ENCODE results near the gene ACO2. TPM values are rescaled to one million over a fixed set of nuclear protein-coding genes. Genes with fewer than 3 reads are reported as not detected.

Gene ACO2
- polyA plus RNA-seq, 4 donors: 126 to 294 (median 217) TPM

- Histone ChIP-seq H3K27ac (ENCODE audit: low read depth in 1 of 3, low read length in 2 of 3) (peak overlapping the region in 1 of 3 donors; percentile 2), H3K4me3 (ENCODE audit: low read depth in 1 of 3, low read length in 3 of 3) (no peak overlapping the region), H3K36me3 (ENCODE audit: control insufficient read depth in 3 of 3, insufficient read depth in 2 of 3, low read depth in 1 of 3, low read length in 3 of 3) (peaks cover 13 to 96% (median 29%) of the 10 kb centered on the region in 3 donors), H3K4me1 (ENCODE audit: control insufficient read depth in 3 of 3, insufficient read depth in 2 of 3, low read depth in 1 of 3, low read length in 2 of 3) (peaks cover 0 to 3% (median 0%) of the 10 kb centered on the region in 3 donors), H3K9me3 (ENCODE audit: control insufficient read depth in 2 of 2, insufficient read depth in 1 of 2, low read depth in 1 of 2, low read length in 1 of 2) (no peaks in the 10 kb centered on the region), H3K27me3 (ENCODE audit: control insufficient read depth in 3 of 3, insufficient read depth in 3 of 3, low read length in 3 of 3) (no peaks in the 10 kb centered on the region)
- DNase-seq (peak; percentile 64 to 78), FAIRE-seq (no peak)
- WGBS, 3 donors: 61 to 67% (median 66%) methylated on average over 22 of the region's 22 CpGs
Observed at GRCh38 chr22:41517172-41518047, 48.5 kb downstream of the ACO2 start.

GRCh38 chr22:41518048-41518347, 49.1 kb downstream of the ACO2 start:
- no peaks in the 10 kb centered on the region for H3K27me3 ChIP-seq (ENCODE audit: control insufficient read depth in 3 of 3, insufficient read depth in 3 of 3, low read length in 3 of 3)
- DNase-seq: no peak
- H3K4me1 ChIP-seq (ENCODE audit: control insufficient read depth in 3 of 3, insufficient read depth in 2 of 3, low read depth in 1 of 3, low read length in 2 of 3): peaks cover 0 to 3% (median 0%) of the 10 kb centered on the region in 3 donors
- no peak overlapping the region for H3K4me3 ChIP-seq (ENCODE audit: low read depth in 1 of 3, low read length in 3 of 3)
- 73 to 79% (median 78%) methylated on average over 7 of the region's 7 CpGs for WGBS, 3 donors
- FAIRE-seq: no peak
- H3K27ac ChIP-seq (ENCODE audit: low read depth in 1 of 3, low read length in 2 of 3): no peak overlapping the region
- H3K36me3 ChIP-seq (ENCODE audit: control insufficient read depth in 3 of 3, insufficient read depth in 2 of 3, low read depth in 1 of 3, low read length in 3 of 3): peaks cover 15 to 96% (median 27%) of the 10 kb centered on the region in 3 donors
- no peaks in the 10 kb centered on the region for H3K9me3 ChIP-seq (ENCODE audit: control insufficient read depth in 2 of 2, insufficient read depth in 1 of 2, low read depth in 1 of 2, low read length in 1 of 2)

GRCh38 chr22:41521126-41521525, 52.2 kb downstream of the ACO2 start:
- DNase-seq (no peak), FAIRE-seq (no peak)
- peaks cover 0 to 11% (median 0%) of the 10 kb centered on the region in 3 donors for H3K4me1 ChIP-seq (ENCODE audit: control insufficient read depth in 3 of 3, insufficient read depth in 2 of 3, low read depth in 1 of 3, low read length in 2 of 3)
- H3K36me3 ChIP-seq (ENCODE audit: control insufficient read depth in 3 of 3, insufficient read depth in 2 of 3, low read depth in 1 of 3, low read length in 3 of 3): peaks cover 16 to 96% (median 34%) of the 10 kb centered on the region in 3 donors
- no peaks in the 10 kb centered on the region for H3K9me3 ChIP-seq (ENCODE audit: control insufficient read depth in 2 of 2, insufficient read depth in 1 of 2, low read depth in 1 of 2, low read length in 1 of 2)
- H3K27ac ChIP-seq (ENCODE audit: low read depth in 1 of 3, low read length in 2 of 3): no peak overlapping the region
- WGBS, 3 donors: 88 to 93% (median 91%) methylated on average over 3 of the region's 3 CpGs
- no peak overlapping the region for H3K4me3 ChIP-seq (ENCODE audit: low read depth in 1 of 3, low read length in 3 of 3)
- H3K27me3 ChIP-seq (ENCODE audit: control insufficient read depth in 3 of 3, insufficient read depth in 3 of 3, low read length in 3 of 3): no peaks in the 10 kb centered on the region

- H3K27ac ChIP-seq (ENCODE audit: low read depth in 1 of 3, low read length in 2 of 3): peak overlapping the region in 1 of 3 donors; percentile 87
- no peak for FAIRE-seq
- peaks cover 20 to 96% (median 38%) of the 10 kb centered on the region in 3 donors for H3K36me3 ChIP-seq (ENCODE audit: control insufficient read depth in 3 of 3, insufficient read depth in 2 of 3, low read depth in 1 of 3, low read length in 3 of 3)
- H3K4me1 ChIP-seq (ENCODE audit: control insufficient read depth in 3 of 3, insufficient read depth in 2 of 3, low read depth in 1 of 3, low read length in 2 of 3): peaks cover 0 to 8% (median 0%) of the 10 kb centered on the region in 3 donors
- no peak for DNase-seq
- 93 to 95% (median 94%) methylated on average over 9 of the region's 9 CpGs for WGBS, 3 donors
- H3K27me3 ChIP-seq (ENCODE audit: control insufficient read depth in 3 of 3, insufficient read depth in 3 of 3, low read length in 3 of 3): no peaks in the 10 kb centered on the region
- no peak overlapping the region for H3K4me3 ChIP-seq (ENCODE audit: low read depth in 1 of 3, low read length in 3 of 3)
- H3K9me3 ChIP-seq (ENCODE audit: control insufficient read depth in 2 of 2, insufficient read depth in 1 of 2, low read depth in 1 of 2, low read length in 1 of 2): no peaks in the 10 kb centered on the region
Observed at GRCh38 chr22:41522813-41523212, 53.9 kb downstream of the ACO2 start.

GRCh38 chr22:41523464-41524221, 54.7 kb downstream of the ACO2 start:
- Histone ChIP-seq H3K27ac (ENCODE audit: low read depth in 1 of 3, low read length in 2 of 3) (peak overlapping the region; percentile 2 to 87 (median 52)), H3K36me3 (ENCODE audit: control insufficient read depth in 3 of 3, insufficient read depth in 2 of 3, low read depth in 1 of 3, low read length in 3 of 3) (peaks cover 21 to 96% (median 46%) of the 10 kb centered on the region in 3 donors), H3K9me3 (ENCODE audit: control insufficient read depth in 2 of 2, insufficient read depth in 1 of 2, low read depth in 1 of 2, low read length in 1 of 2) (no peaks in the 10 kb centered on the region), H3K4me3 (ENCODE audit: low read depth in 1 of 3, low read length in 3 of 3) (no peak overlapping the region), H3K4me1 (ENCODE audit: control insufficient read depth in 3 of 3, insufficient read depth in 2 of 3, low read depth in 1 of 3, low read length in 2 of 3) (peaks cover 0 to 8% (median 0%) of the 10 kb centered on the region in 3 donors), H3K27me3 (ENCODE audit: control insufficient read depth in 3 of 3, insufficient read depth in 3 of 3, low read length in 3 of 3) (no peaks in the 10 kb centered on the region)
- DNase-seq (no peak), FAIRE-seq (no peak)
- 74 to 88% (median 79%) methylated on average over 21 of the region's 21 CpGs for WGBS, 3 donors

GRCh38 chr22:41524251-41524661, 55.3 kb downstream of the ACO2 start:
- peaks cover 0 to 8% (median 0%) of the 10 kb centered on the region in 3 donors for H3K4me1 ChIP-seq (ENCODE audit: control insufficient read depth in 3 of 3, insufficient read depth in 2 of 3, low read depth in 1 of 3, low read length in 2 of 3)
- peak overlapping the region; percentile 52 to 87 (median 56) for H3K27ac ChIP-seq (ENCODE audit: low read depth in 1 of 3, low read length in 2 of 3)
- no peak overlapping the region for H3K4me3 ChIP-seq (ENCODE audit: low read depth in 1 of 3, low read length in 3 of 3)
- FAIRE-seq: no peak
- no peak for DNase-seq
- H3K27me3 ChIP-seq (ENCODE audit: control insufficient read depth in 3 of 3, insufficient read depth in 3 of 3, low read length in 3 of 3): no peaks in the 10 kb centered on the region
- H3K36me3 ChIP-seq (ENCODE audit: control insufficient read depth in 3 of 3, insufficient read depth in 2 of 3, low read depth in 1 of 3, low read length in 3 of 3): peaks cover 23 to 96% (median 44%) of the 10 kb centered on the region in 3 donors
- H3K9me3 ChIP-seq (ENCODE audit: control insufficient read depth in 2 of 2, insufficient read depth in 1 of 2, low read depth in 1 of 2, low read length in 1 of 2): no peaks in the 10 kb centered on the region
- WGBS, 3 donors: 56 to 64% (median 64%) methylated on average over 13 of the region's 13 CpGs

- no peak for FAIRE-seq
- no peak overlapping the region for H3K4me3 ChIP-seq (ENCODE audit: low read depth in 1 of 3, low read length in 3 of 3)
Observed at GRCh38 chr22:41524809-41525449, 56.0 kb downstream of the ACO2 start.

More at GRCh38 chr22:41524809-41525449, 56.0 kb downstream of the ACO2 start:
- peaks cover 0 to 8% (median 0%) of the 10 kb centered on the region in 3 donors for H3K4me1 ChIP-seq (ENCODE audit: control insufficient read depth in 3 of 3, insufficient read depth in 2 of 3, low read depth in 1 of 3, low read length in 2 of 3)
- no peaks in the 10 kb centered on the region for H3K9me3 ChIP-seq (ENCODE audit: control insufficient read depth in 2 of 2, insufficient read depth in 1 of 2, low read depth in 1 of 2, low read length in 1 of 2)
- peak overlapping the region; percentile 52 to 67 (median 56) for H3K27ac ChIP-seq (ENCODE audit: low read depth in 1 of 3, low read length in 2 of 3)
- WGBS, 3 donors: 63 to 78% (median 63%) methylated on average over 17 of the region's 17 CpGs
- no peak for DNase-seq
- no peaks in the 10 kb centered on the region for H3K27me3 ChIP-seq (ENCODE audit: control insufficient read depth in 3 of 3, insufficient read depth in 3 of 3, low read length in 3 of 3)
- peaks cover 24 to 94% (median 47%) of the 10 kb centered on the region in 3 donors for H3K36me3 ChIP-seq (ENCODE audit: control insufficient read depth in 3 of 3, insufficient read depth in 2 of 3, low read depth in 1 of 3, low read length in 3 of 3)
